Measurements from ENCODE around the gene SCYGR5. TPM values are rescaled to one million over a fixed set of nuclear protein-coding genes. Genes with fewer than 3 reads are reported as not detected.

Gene SCYGR5
- total RNA-seq, 1 experiment from 2014 or later = not detected

DNA sequence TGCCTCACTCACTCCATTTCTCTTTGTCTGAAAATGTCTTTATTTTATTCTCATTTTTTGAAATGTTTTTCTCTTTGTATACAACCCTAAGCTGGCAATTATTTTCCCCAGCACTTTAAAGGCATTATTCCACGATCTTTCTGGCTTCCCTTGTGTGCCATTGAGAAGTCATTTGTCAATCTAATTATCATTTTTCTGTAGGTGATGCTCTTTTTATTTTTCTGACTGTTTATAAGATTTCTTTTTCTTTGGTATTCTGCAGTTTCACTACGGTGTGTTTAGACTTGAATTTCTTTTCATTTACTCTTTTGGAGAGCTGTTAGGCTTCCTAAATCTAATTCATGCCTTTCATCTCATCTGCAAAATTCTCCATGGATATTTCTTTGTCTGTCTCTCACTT, 41.2 kb upstream of the SCYGR5 start:
- H3K4me3 ChIP-seq = no peak overlapping the region
- H3K36me3 ChIP-seq (ENCODE audit: low read depth) = no peaks in the 10 kb centered on the region
- H4K20me1 ChIP-seq (ENCODE audit: insufficient read depth) = no peaks in the 10 kb centered on the region
- H3K27me3 ChIP-seq (ENCODE audit: insufficient read depth, low read depth) = no peaks in the 10 kb centered on the region
- no peak for DNase-seq
- ChIA-PET CTCF (no interaction called here), POLR2A (ENCODE audit: unreplicated experiment) (no interaction called here)
- no peaks in the 10 kb centered on the region; the same call in none of the 2 replicates for H3K9me3 ChIP-seq (ENCODE audit: insufficient read depth, low read depth)
- TF ChIP-seq, protein P1, sequence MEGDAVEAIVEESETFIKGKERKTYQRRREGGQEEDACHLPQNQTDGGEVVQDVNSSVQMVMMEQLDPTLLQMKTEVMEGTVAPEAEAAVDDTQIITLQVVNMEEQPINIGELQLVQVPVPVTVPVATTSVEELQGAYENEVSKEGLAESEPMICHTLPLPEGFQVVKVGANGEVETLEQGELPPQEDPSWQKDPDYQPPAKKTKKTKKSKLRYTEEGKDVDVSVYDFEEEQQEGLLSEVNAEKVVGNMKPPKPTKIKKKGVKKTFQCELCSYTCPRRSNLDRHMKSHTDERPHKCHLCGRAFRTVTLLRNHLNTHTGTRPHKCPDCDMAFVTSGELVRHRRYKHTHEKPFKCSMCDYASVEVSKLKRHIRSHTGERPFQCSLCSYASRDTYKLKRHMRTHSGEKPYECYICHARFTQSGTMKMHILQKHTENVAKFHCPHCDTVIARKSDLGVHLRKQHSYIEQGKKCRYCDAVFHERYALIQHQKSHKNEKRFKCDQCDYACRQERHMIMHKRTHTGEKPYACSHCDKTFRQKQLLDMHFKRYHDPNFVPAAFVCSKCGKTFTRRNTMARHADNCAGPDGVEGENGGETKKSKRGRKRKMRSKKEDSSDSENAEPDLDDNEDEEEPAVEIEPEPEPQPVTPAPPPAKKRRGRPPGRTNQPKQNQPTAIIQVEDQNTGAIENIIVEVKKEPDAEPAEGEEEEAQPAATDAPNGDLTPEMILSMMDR (conservative IDR thresholded peaks at IDR 0.05) = no peak
- TF ChIP-seq EZH2 (IDR thresholded peaks at IDR 0.05; ENCODE audit: low read depth) = no peak
- no peaks in the 10 kb centered on the region for H3K79me2 ChIP-seq (ENCODE audit: low read depth)
- intact Hi-C loops (cut with micrococcal nuclease; ENCODE audit: unreplicated experiment) = no loop called here
- H3F3A ChIP-seq (ENCODE audit: insufficient read depth, low read depth) = no peaks in the 10 kb centered on the region
- no peak overlapping the region for H3K4me2 ChIP-seq
- H3K4me1 ChIP-seq (replicated peaks; ENCODE audit: insufficient read depth) = peaks cover 8% of the 10 kb centered on the region
- BruUV-seq (replicated peaks) = no TSS peak
- H3K9me2 ChIP-seq (ENCODE audit: insufficient read depth) = no peaks in the 10 kb centered on the region
- no peak overlapping the region for H3K27ac ChIP-seq
- H2AFZ ChIP-seq = no peak overlapping the region

DNA sequence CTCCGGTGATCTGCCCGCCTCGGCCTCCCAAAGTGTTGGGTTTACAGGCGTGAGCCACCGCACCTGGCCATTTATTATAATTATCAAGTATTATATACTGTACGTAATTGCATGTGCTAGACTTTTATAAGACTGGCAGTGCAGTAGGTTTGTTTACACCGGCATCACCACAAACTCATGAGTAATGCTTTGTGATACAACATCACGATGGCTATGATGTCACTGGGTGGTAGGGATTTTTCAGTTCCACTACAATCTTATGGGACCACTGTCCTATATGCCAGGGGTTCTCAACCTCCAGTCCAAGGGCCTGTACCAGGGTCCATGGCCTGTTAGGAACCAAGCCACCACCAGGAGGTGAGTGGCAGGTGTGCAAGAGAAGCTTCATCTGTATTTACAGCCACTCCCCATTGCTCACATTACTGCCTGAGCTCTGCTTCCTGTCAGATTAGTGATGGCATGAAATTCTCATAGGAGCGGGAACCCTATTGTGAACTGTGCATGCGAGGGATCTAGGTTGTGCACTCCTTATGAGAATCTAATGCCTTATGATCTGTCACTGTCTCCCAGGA, 39.9 kb upstream of the SCYGR5 start:
- Histone ChIP-seq H3K4me1 (replicated peaks; ENCODE audit: insufficient read depth) (peaks cover 8% of the 10 kb centered on the region), H4K20me1 (ENCODE audit: insufficient read depth) (no peaks in the 10 kb centered on the region), H3F3A (ENCODE audit: insufficient read depth, low read depth) (no peaks in the 10 kb centered on the region), H3K4me3 (no peak overlapping the region), H3K9me2 (ENCODE audit: insufficient read depth) (no peaks in the 10 kb centered on the region), H3K79me2 (ENCODE audit: low read depth) (no peaks in the 10 kb centered on the region), H3K27ac (no peak overlapping the region), H3K4me2 (no peak overlapping the region), H3K36me3 (ENCODE audit: low read depth) (no peaks in the 10 kb centered on the region), H2AFZ (0 out of 2 replicates have a peak overlapping the region, but pooled peaks have one; percentile 28), H3K27me3 (ENCODE audit: insufficient read depth, low read depth) (no peaks in the 10 kb centered on the region), H3K9me3 (ENCODE audit: insufficient read depth, low read depth) (no peaks in the 10 kb centered on the region; the same call in none of the 2 replicates)
- no peak for DNase-seq
- no TSS peak for BruUV-seq (replicated peaks)
- ChIA-PET CTCF (no interaction called here), POLR2A (ENCODE audit: unreplicated experiment) (no interaction called here)
- intact Hi-C loops (cut with micrococcal nuclease; ENCODE audit: unreplicated experiment) = no loop called here
- TF ChIP-seq EZH2 (IDR thresholded peaks at IDR 0.05; ENCODE audit: low read depth) = no peak
- TF ChIP-seq, protein P1 (conservative IDR thresholded peaks at IDR 0.05) = no peak

DNA sequence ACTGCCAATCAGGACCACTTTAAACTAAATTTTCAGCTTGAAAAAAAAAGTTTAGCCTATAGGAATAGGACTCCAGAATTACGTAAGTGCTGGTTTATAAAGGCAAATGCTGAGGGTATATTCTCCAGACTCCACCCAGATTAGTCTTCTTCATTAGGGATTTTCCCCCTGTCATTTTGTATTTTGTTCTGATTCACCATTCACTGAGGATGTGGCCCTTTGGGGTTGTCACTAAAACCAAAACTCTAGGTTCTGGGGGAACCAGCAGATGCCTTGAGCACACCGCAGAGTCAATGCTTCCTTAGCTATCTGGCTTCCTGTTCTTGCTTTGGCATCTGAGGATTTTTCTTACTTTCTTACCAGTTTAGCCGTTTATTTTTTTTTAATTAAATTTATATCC, 38.8 kb upstream of the SCYGR5 start:
- Histone ChIP-seq H3K4me1 (replicated peaks; ENCODE audit: insufficient read depth) (peaks cover 8% of the 10 kb centered on the region), H3K27me3 (ENCODE audit: insufficient read depth, low read depth) (no peaks in the 10 kb centered on the region), H2AFZ (no peak overlapping the region), H3F3A (ENCODE audit: insufficient read depth, low read depth) (no peaks in the 10 kb centered on the region), H3K79me2 (ENCODE audit: low read depth) (no peaks in the 10 kb centered on the region), H3K4me3 (no peak overlapping the region), H3K9me2 (ENCODE audit: insufficient read depth) (no peaks in the 10 kb centered on the region), H3K36me3 (ENCODE audit: low read depth) (no peaks in the 10 kb centered on the region), H3K4me2 (no peak overlapping the region), H4K20me1 (ENCODE audit: insufficient read depth) (no peaks in the 10 kb centered on the region), H3K9me3 (ENCODE audit: insufficient read depth, low read depth) (no peaks in the 10 kb centered on the region; the same call in none of the 2 replicates), H3K27ac (no peak overlapping the region)
- BruUV-seq (replicated peaks) = no TSS peak
- no peak for TF ChIP-seq EZH2 (IDR thresholded peaks at IDR 0.05; ENCODE audit: low read depth)
- TF ChIP-seq, protein P1 (conservative IDR thresholded peaks at IDR 0.05) = no peak
- POLR2A ChIA-PET (ENCODE audit: unreplicated experiment) = no interaction called here
- CTCF ChIA-PET = no interaction called here
- intact Hi-C loops (cut with micrococcal nuclease; ENCODE audit: unreplicated experiment) = no loop called here
- no peak for DNase-seq
